HG02981 (cell line): ENCODE data around the gene DCAF7.

Source experiments
- ATAC-seq: cut with Tn5 transposase; IDR thresholded peaks from one replicate; pipeline ENCODE4 v1.9.1; 2021; ENCODE audit warnings: mild to moderate bottlenecking, moderate library complexity; ENCODE audit not compliant: unreplicated experiment

DCAF7 gene

DNA sequence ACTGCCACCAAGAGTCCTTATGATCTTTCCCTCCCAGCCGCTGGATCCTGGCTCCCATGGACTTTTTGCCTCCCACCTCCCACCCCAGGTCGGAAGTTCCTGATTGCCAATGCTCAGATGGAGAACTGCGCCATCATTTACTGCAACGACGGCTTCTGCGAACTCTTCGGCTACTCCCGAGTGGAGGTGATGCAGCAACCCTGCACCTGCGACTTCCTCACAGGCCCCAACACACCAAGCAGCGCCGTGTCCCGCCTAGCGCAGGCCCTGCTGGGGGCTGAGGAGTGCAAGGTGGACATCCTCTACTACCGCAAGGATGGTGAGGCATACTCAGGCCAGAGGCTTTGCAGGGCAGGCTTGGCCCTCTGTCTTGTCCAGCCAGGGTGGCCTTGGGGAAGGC is 26.2 kb upstream of the DCAF7 start:
- no peak for ATAC-seq

- ATAC-seq = no peak
Measured at GRCh38 chr17:63525190-63525946, 24.9 kb upstream of the DCAF7 start.

DNA sequence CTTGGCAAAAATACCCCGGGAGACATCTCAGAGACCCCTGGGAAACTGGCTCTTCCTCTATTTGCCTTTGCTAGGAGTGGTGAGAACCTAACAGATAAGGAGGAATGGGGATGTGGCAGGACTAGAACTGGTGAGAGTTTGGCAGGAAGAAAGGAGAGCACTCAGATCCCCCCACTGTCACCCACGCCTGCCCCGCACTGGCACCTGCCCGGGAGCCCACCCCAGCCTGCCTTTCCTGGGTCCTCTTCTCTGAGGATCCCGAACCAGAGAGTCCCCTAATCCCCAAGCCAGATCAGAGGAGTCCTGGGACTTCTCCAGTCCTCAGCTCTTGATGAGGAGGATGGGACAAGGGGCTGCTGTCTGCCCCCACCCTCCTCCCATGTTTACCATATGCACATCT is 23.4 kb upstream of the DCAF7 start:
- no peak for ATAC-seq

- ATAC-seq = no peak
Measured at GRCh38 chr17:63528183-63528582, 22.1 kb upstream of the DCAF7 start.

GRCh38 chr17:63529711-63530556 is 20.3 kb upstream of the DCAF7 start:
- no peak for ATAC-seq

- no peak for ATAC-seq
Measured at GRCh38 chr17:63530557-63531021, 19.7 kb upstream of the DCAF7 start.

DNA sequence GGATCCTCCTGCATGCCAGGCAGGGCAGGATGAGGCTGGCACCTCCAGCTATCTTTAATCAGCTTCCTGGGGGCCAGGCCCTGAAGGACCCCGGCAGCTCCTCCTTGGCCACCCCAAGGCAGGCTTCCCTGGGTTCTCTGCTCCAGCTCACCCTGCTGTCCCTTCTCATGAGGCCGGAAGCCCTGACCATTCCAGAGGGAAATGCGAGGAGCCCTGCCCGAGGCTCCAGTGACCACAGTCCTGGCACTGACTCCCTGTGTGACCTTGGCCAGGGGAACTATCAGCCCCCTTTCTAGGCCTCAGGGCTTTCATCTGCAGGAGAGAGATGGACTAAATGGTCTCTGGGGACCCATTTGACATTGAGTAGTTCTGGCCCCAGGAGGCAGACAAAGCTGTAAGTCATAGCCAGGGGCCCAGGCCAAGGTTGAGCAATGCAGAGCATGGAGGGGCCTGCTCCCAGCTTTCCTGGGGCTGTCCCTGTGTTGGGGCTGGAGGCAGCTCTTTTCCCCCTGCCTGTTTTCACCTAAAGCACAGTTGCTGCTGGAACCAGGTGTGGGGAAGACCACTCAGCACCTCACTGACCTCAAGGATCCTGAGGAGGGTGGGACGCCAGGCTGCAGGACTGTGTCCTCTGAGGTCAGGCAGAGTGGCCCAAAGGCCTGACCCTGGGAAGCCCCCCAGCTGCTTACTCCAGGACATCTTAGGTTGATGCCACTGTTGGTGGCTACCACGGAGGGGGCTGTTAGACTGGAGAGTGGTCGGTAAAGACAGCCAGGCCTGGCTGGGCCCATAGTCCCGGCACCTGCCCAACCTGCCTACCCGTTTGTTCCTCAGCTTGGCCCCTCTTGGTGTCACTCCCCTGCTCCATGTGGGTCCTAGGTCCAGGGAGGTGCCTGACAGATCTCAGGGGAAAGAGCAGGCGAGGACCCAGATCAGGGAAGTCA is 19.0 kb upstream of the DCAF7 start:
- ATAC-seq = no peak

DNA sequence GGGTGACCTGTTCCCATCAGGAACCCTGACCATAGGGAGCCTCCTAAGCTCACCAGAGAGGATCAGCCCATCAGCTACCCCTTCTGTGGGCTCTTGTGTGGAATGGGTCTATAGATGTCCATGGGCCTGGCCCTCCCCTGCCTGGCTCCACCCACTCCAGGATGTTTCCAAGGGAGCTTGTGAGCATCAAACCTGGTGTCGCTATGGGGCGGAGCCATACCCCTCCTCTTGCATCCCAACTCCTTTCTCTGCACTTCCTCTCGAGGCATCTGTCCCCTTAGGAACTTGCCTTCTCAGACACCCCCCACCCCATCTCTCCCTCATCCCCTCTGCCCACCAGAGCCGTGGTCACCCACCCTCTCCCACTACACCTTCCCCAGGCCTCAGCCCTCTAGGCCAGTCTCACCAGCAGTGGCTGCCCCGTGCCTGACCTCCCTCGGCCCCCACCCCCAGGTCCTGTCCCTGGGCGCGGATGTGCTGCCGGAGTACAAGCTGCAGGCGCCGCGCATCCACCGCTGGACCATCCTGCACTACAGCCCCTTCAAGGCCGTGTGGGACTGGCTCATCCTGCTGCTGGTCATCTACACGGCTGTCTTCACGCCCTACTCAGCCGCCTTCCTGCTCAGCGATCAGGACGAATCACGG is 16.7 kb upstream of the DCAF7 start:
- no peak for ATAC-seq

DNA sequence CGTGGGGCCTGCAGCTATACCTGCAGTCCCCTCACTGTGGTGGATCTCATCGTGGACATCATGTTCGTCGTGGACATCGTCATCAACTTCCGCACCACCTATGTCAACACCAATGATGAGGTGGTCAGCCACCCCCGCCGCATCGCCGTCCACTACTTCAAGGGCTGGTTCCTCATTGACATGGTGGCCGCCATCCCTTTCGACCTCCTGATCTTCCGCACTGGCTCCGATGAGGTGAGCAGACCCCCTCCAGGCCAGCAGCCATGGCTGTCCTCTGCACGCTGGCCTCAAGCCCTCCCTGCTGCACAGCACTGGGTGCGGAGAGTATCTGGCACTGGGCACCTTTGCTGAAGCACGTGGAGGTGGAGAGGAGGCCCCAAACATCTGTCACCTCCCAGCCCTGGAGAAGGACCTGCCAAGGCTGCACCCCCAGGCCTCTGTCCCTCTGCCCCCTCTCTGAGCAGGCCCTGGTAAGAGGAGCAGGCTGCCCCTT is 16.2 kb upstream of the DCAF7 start:
- ATAC-seq = no peak

- ATAC-seq = no peak
Measured at GRCh38 chr17:63534816-63535455, 15.3 kb upstream of the DCAF7 start.

DNA sequence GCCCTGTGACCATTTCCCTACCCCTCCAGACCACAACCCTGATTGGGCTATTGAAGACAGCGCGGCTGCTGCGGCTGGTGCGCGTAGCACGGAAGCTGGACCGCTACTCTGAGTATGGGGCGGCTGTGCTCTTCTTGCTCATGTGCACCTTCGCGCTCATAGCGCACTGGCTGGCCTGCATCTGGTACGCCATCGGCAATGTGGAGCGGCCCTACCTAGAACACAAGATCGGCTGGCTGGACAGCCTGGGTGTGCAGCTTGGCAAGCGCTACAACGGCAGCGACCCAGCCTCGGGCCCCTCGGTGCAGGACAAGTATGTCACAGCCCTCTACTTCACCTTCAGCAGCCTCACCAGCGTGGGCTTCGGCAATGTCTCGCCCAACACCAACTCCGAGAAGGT is 14.6 kb upstream of the DCAF7 start:
- no peak for ATAC-seq

GRCh38 chr17:63537001-63537400 is 13.3 kb upstream of the DCAF7 start:
- no peak for ATAC-seq

DNA sequence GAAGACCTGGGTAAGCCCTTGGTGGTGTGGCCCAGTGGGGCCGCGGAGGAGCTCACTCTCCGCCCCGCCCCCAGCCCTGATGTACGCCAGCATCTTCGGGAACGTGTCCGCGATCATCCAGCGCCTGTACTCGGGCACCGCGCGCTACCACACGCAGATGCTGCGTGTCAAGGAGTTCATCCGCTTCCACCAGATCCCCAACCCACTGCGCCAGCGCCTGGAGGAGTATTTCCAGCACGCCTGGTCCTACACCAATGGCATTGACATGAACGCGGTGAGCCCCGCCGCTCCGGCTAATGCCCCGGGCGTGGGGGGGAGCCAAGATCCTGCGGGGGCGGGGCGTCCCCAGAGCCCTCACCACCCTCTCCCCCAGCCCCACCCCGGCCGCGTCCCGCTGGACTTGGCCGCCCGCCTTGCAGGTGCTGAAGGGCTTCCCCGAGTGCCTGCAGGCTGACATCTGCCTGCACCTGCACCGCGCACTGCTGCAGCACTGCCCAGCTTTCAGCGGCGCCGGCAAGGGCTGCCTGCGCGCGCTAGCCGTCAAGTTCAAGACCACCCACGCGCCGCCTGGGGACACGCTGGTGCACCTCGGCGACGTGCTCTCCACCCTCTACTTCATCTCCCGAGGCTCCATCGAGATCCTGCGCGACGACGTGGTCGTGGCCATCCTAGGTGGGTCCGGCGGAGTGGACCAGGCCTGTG is 12.1 kb upstream of the DCAF7 start:
- no peak for ATAC-seq

DNA sequence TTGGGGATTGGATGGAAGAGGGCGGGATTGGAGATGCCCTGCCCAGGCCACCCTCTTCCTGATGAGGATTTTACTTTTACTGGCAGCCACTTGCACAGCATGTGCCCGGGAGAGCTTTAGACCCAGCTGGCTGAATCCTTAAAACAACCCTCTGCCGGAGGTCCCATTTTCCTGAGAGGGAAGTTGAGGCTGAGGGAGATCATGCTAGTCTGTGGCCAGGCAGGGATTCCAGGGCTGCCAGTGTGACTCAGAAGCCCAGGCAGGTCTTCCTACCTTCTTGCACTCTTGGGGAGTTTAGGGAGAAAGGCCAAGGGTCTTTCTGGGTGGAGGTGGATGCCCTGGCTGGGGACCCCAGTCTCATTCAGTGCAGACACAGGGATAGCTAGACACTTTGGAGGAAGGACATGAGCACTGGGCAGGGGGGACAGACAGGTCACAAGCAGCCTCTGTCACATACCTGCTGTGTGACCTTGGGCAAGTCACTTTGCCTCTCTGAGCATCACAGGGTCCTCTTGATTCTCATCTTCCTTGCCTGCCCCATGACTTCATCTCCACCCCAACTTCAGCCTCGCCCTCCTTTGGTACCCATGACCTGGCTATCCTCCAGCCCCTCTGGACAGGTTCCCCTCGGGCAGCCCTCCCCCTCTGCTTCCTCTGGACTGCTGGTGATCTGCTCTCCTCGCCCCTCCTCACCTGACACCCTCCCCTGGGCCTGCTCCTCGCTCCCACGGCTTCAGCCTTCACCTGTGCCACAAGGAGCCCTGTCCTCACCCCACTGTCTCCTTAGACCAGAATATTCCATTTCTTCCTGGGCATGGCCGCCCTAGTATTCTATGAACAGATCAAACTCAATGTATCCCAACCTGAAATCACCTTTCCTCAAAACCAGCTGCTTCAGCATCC is 11.3 kb upstream of the DCAF7 start:
- ATAC-seq = no peak

DNA sequence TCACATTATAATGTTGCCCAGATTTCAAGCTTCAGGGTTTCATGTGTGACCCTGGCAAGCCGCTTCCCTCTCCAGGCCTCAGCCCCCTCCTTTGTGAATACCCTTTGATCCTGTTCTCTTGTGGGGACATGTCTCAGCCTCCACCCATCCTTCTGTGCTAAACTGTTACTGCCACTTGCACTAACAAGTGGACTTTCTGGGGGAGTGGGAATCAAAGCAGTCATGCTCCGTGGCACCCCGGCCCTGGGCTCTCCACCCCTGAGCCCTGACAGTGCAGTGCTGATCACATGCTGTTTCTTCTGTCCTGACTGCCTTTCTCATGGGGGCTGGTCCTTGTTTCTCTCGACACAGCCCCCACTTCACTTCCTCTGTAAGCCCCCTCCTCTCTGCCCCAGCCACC is 9.7 kb upstream of the DCAF7 start:
- ATAC-seq = no peak

DNA sequence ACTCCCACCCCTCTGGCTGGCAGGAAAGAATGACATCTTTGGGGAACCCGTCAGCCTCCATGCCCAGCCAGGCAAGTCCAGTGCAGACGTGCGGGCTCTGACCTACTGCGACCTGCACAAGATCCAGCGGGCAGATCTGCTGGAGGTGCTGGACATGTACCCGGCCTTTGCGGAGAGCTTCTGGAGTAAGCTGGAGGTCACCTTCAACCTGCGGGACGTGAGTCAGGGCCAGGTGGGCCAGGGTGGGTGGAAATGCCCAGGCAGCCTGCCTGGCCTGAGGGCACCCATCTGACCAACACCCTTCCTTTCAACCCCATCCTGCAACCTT is 8.1 kb upstream of the DCAF7 start:
- ATAC-seq = no peak

DNA sequence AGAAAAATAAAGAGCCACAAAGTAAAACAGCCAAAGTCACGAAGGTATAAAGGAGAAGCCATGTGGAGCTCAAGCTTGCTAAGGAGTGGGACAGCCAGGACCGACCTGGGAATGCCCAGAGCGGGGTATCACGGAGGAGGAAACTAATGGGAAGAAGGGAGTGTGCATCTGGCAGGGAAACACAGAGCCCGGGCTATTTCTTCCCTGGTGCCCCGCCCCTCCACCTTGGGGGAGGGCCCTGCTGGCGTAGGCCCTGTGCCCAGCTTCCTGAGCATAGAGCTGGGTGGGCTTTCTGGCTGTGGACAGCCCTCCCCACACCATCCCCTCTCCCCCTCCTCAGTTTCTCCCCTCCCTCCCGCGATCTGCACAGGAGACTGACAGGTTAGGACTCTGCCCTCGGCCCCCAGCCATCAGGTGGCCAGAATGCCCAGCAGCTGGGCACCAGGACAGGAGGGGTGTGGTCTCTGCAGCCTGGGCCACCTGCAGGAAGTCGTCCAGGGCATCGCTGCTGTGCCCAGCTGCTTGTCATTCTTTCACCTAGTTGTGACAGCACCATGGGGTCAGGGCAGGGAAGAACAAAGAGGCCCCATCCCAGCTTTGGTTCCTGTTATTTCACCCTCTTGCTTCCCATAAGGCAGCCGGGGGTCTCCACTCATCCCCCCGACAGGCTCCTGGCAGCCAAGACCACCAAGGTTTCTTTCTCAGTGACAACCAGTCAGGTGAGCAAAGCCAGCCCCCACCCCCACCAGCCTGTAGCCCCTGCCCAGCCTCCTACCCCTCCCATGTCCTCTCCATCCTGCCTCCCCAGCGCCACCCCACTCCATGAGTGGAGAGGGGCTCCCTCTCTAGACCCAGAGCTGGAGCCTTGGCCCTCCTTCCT is 7.1 kb upstream of the DCAF7 start:
- ATAC-seq = no peak
